H1 (cell line): ENCODE data around the gene IRS1. TPM values are rescaled to one million over a fixed set of nuclear protein-coding genes. Genes with fewer than 3 reads are reported as not detected.

ENCODE experiments used
- CTCF ChIA-PET: fragments of 300-600 bp; sonication (Branson Sonifier 250); formaldehyde crosslinking; loops from one replicate; lab custom pipeline; 2021; ENCODE audit not compliant: partially characterized antibody; lab: Charles Lee
- POLR2A ChIA-PET: fragments of 300-600 bp; sonication (Branson Sonifier 250); formaldehyde crosslinking; loops from one replicate; lab custom pipeline; 2021; ENCODE audit warnings: inconsistent platforms; ENCODE audit not compliant: partially characterized antibody; lab: Charles Lee
- DNase-seq, 2 experiments: peaks; one replicate each; pipeline versions ENCODE4 v3.0.0 to v3.0.0-alpha.2; 2010 to 2022; ENCODE audit warnings: low spot score in 2 of 2, low read depth in 1 of 2, mixed read lengths in 1 of 2
- FAIRE-seq: peaks from 2 replicates; lab custom pipeline; 2011; peaks lifted over from hg19 to GRCh38; lab: Jason Lieb, UNC
- H2AFZ ChIP-seq: 2 replicates; pipeline ENCODE4 v1.8.1; 2012; ENCODE audit warnings: low read length, inconsistent platforms
- H2AK5ac ChIP-seq: 2 replicates; pipeline ENCODE4 v1.6.1; 2013; ENCODE audit warnings: low read depth, low read length
- H2BK120ac ChIP-seq: replicated peaks from 2 replicates; pipeline ENCODE3; 2013; ENCODE audit warnings: low read depth, low read length, inconsistent platforms
- H2BK12ac ChIP-seq: 2 replicates; pipeline ENCODE4 v1.6.1; 2013; ENCODE audit warnings: low read depth, low read length
- H2BK15ac ChIP-seq: 2 replicates; pipeline ENCODE4 v1.6.1; 2013; ENCODE audit warnings: low read length
- H2BK20ac ChIP-seq: 2 replicates; pipeline ENCODE4 v1.6.1; 2013; ENCODE audit warnings: low read length
- H2BK5ac ChIP-seq: 2 replicates; pipeline ENCODE4 v1.6.1; 2013; ENCODE audit warnings: low read depth, low read length
- H3K14ac ChIP-seq: 2 replicates; pipeline ENCODE4 v1.6.1; 2013; ENCODE audit warnings: inconsistent platforms; ENCODE audit not compliant: insufficient read length
- H3K18ac ChIP-seq: 2 replicates; pipeline ENCODE4 v1.6.1; 2013; ENCODE audit warnings: low read length; ENCODE audit errors: extremely low read depth
- H3K23ac ChIP-seq: 2 replicates; pipeline ENCODE4 v1.6.1; 2013; ENCODE audit warnings: inconsistent platforms; ENCODE audit not compliant: insufficient read length
- H3K23me2 ChIP-seq: 2 replicates; pipeline ENCODE4 v1.6.1; 2013; ENCODE audit warnings: low read depth, low read length
- H3K27ac ChIP-seq: 2 replicates; pipeline ENCODE4 v1.6.1; 2011; ENCODE audit warnings: low read depth, low read length, inconsistent platforms
- H3K27me3 ChIP-seq, 4 experiments: replicated peaks in 1 of 4; 1 replicate in 1 of 4; 2 replicates in 3 of 4; pipeline versions ENCODE4 v1.6.1 to v1.8.1; 2011 to 2013; ENCODE audit warnings: low read length in 3 of 4, mild to moderate bottlenecking in 3 of 4, inconsistent platforms in 2 of 4, mixed read lengths in 2 of 4, moderate library complexity in 1 of 4; ENCODE audit not compliant: control insufficient read depth in 3 of 4, insufficient read depth in 3 of 4; ENCODE audit errors: extremely low read depth in 1 of 4
- H3K36me3 ChIP-seq, 4 experiments: 2 replicates each; pipeline versions ENCODE4 v1.6.1 to v1.8.1; 2011 to 2013; ENCODE audit warnings: mild to moderate bottlenecking in 4 of 4, low read length in 3 of 4, moderate library complexity in 2 of 4, control low read depth in 1 of 4, inconsistent platforms in 1 of 4; ENCODE audit not compliant: insufficient read depth in 4 of 4, control insufficient read depth in 2 of 4
- H3K4ac ChIP-seq: replicated peaks from 2 replicates; pipeline ENCODE3; 2013; ENCODE audit warnings: low read length, low read depth, mixed read lengths, inconsistent platforms; ENCODE audit not compliant: insufficient read length
- H3K4me1 ChIP-seq, 4 experiments: replicated peaks in 1 of 4; 1 replicate in 1 of 4; 2 replicates in 3 of 4; pipeline versions ENCODE4 v1.6.1 to v1.8.1; 2011 to 2013; ENCODE audit warnings: low read length in 3 of 4, inconsistent platforms in 2 of 4, mixed read lengths in 1 of 4; ENCODE audit not compliant: insufficient read depth in 4 of 4, control insufficient read depth in 3 of 4
- H3K4me2 ChIP-seq, 2 experiments: 2 replicates each; pipeline versions ENCODE4 v1.6.1 to v1.8.1; 2011 to 2013; ENCODE audit warnings: low read depth in 2 of 2, low read length in 2 of 2, control low read depth in 1 of 2, inconsistent platforms in 1 of 2, mild to moderate bottlenecking in 1 of 2; ENCODE audit not compliant: insufficient read depth in 1 of 2
- H3K4me3 ChIP-seq, 4 experiments: fragments of 200-600, 300-600 bp in 1 of 4; sonication (generic), shearing (Covaris generic), sonication (Bioruptor Twin) in 1 of 4; 2 replicates each; pipeline versions ENCODE4 v1.5.1 to v1.8.1; 2011 to 2016; ENCODE audit warnings: low read length in 4 of 4, low read depth in 3 of 4, control low read depth in 2 of 4, inconsistent platforms in 2 of 4, mild to moderate bottlenecking in 2 of 4, mixed read lengths in 1 of 4, moderate library complexity in 1 of 4; ENCODE audit not compliant: insufficient read depth in 2 of 4; ENCODE audit errors: extremely low read depth in 1 of 4
- H3K56ac ChIP-seq: replicated peaks from 2 replicates; pipeline ENCODE3; 2013; ENCODE audit warnings: low read depth, mild to moderate bottlenecking, mixed read lengths, low read length, inconsistent platforms; ENCODE audit not compliant: insufficient read length
- H3K79me1 ChIP-seq: 2 replicates; pipeline ENCODE4 v1.6.1; 2013; ENCODE audit warnings: low read depth, low read length, control low read depth
- H3K79me2 ChIP-seq, 2 experiments: 2 replicates each; pipeline versions ENCODE4 v1.6.1 to v1.8.1; 2012 to 2013; ENCODE audit warnings: low read length in 2 of 2, mild to moderate bottlenecking in 2 of 2, inconsistent platforms in 1 of 2; ENCODE audit not compliant: insufficient read depth in 2 of 2, control insufficient read depth in 1 of 2
- H3K9ac ChIP-seq, 4 experiments: replicated peaks in 1 of 4; 1 replicate in 1 of 4; 2 replicates in 3 of 4; pipeline versions ENCODE4 v1.6.1 to v1.8.1; 2011 to 2013; ENCODE audit warnings: low read depth in 3 of 4, low read length in 3 of 4, control low read depth in 2 of 4, mild to moderate bottlenecking in 2 of 4, moderate library complexity in 2 of 4, inconsistent platforms in 1 of 4; ENCODE audit errors: extremely low read depth in 1 of 4
- H3K9me3 ChIP-seq, 2 experiments: 2 replicates each; pipeline versions ENCODE4 v1.6.1 to v1.8.1; 2012 to 2013; ENCODE audit warnings: mild to moderate bottlenecking in 2 of 2, moderate library complexity in 2 of 2, control low read depth in 1 of 2, inconsistent platforms in 1 of 2, low read depth in 1 of 2, low read length in 1 of 2, mixed read lengths in 1 of 2; ENCODE audit not compliant: insufficient read depth in 2 of 2
- H4K20me1 ChIP-seq, 2 experiments: replicated peaks in 1 of 2; 2 replicates each; pipeline versions ENCODE3 to v1.8.1; 2011 to 2013; ENCODE audit warnings: inconsistent platforms in 2 of 2, low read length in 2 of 2, mild to moderate bottlenecking in 1 of 2; ENCODE audit not compliant: insufficient read depth in 2 of 2, control insufficient read depth in 1 of 2
- H4K5ac ChIP-seq: 2 replicates; pipeline ENCODE4 v1.6.1; 2013; ENCODE audit warnings: low read length, low read depth, mixed read lengths, inconsistent platforms; ENCODE audit not compliant: insufficient read length
- H4K8ac ChIP-seq: 2 replicates; pipeline ENCODE4 v1.8.0; 2013; ENCODE audit warnings: mild to moderate bottlenecking, moderate library complexity, low read length, inconsistent platforms; ENCODE audit not compliant: insufficient read depth; ENCODE audit errors: extremely low read depth
- H4K91ac ChIP-seq: replicated peaks from 2 replicates; pipeline ENCODE3; 2013; ENCODE audit warnings: low read length, mixed read lengths, inconsistent platforms; ENCODE audit not compliant: insufficient read length
- JUN ChIP-seq: IDR thresholded peaks from 2 replicates; pipeline ENCODE4 v1.6.1; 2011; ENCODE audit warnings: low read depth, mild to moderate bottlenecking, improper control_type of control experiment, low read length
- SIRT6 ChIP-seq: IDR thresholded peaks from one replicate; pipeline ENCODE4 v1.7.1; 2012; ENCODE audit warnings: low read length, inconsistent platforms
- SP1 ChIP-seq: IDR thresholded peaks from 2 replicates; pipeline ENCODE4 v1.6.1; 2011; ENCODE audit warnings: low read depth, low read length
- SP4 ChIP-seq: IDR thresholded peaks from 2 replicates; pipeline ENCODE4 v1.6.1; 2012; ENCODE audit warnings: low read length, inconsistent platforms
- TBP ChIP-seq: IDR thresholded peaks from 2 replicates; pipeline ENCODE4 v1.6.1; 2011; ENCODE audit warnings: low read depth, low read length, improper control_type of control experiment
- WGBS, 2 experiments: shearing (Covaris generic) in 1 of 2; methylation state at CpG; one replicate each; pipeline versions ENCODE4 v1.1.6 to v1.1.7; 2013 to 2015; ENCODE audit warnings: low lambda C conversion rate in 2 of 2, mixed read lengths in 2 of 2, inconsistent platforms in 1 of 2, low coverage in 1 of 2, missing lambda C conversion rate in 1 of 2; ENCODE audit not compliant: insufficient replicate concordance in 2 of 2, insufficient coverage in 1 of 2, insufficient read length in 1 of 2; ENCODE audit errors: extremely low coverage in 1 of 2, missing lambda C conversion rate in 1 of 2; 5-methylcytosine and 5-hydroxymethylcytosine counted together
- polyA plus RNA-seq, 7 experiments: library from polyadenylated mRNA; depleted of rRNA in 3 of 7; stranded (reverse) in 5 of 7; unstranded in 2 of 7; fragments of >200 nt in 5 of 7; fragments of 200-250 nt in 2 of 7; gene quantifications; 1 replicate in 5 of 7; 2 replicates in 1 of 7; 4 replicates in 1 of 7; pipeline versions ENCODE4 v1.2.1 to v1.2.3, GENCODE V29; 2011 to 2013; ENCODE audit warnings: missing spikeins in 2 of 7, mixed read lengths in 2 of 7
- total RNA-seq: library from RNA; stranded (reverse); fragmentation: NEBNext Ultra II Directional; extraction: Animal tissue kit (Norgen Biotek cat#: 25700); gene quantifications from 2 replicates; pipeline ENCODE4 v1.2.1, GENCODE V29; 2021

IRS1 gene
- total and polyA plus RNA-seq, 2 of the 8 experiments (the other 6 are each of a cell fraction or from before 2014, with no cell fraction given): 9.1 to 26.9 TPM

DNA sequence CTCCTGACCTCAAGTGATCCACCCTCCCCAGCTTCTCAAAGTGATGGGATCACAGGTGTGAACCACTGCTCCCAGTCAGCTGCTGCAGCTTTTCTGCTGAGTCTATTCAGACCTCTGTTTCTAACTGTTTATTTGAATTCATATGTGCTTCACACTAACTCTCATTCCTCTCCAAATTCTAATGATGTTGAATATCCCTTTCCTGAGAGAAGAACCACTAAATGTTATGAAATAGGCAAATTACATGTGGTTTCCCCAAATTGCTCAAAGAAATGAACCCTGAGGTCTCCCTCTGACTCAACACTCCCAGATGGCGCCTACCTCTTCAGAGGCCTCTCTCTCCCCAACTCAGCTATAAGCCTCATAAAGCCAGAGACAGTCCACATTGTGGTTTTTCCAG is 98.6 kb downstream of the IRS1 start:
- H3K18ac ChIP-seq: no peak overlapping the region
- no peaks in the 10 kb centered on the region for H3K79me2 ChIP-seq
- H2AFZ ChIP-seq: no peak overlapping the region
- H4K8ac ChIP-seq: no peak overlapping the region
- FAIRE-seq: no peak
- no peaks in the 10 kb centered on the region for H3K9me3 ChIP-seq
- no peaks in the 10 kb centered on the region for H3K27me3 ChIP-seq
- TF ChIP-seq SIRT6 (no peak), SP1 (no peak), TBP (no peak), SP4 (no peak), JUN (no peak)
- TF ChIP-seq, all 59 proteins: peak for 0
- H4K20me1 ChIP-seq: no peaks in the 10 kb centered on the region
- H3K79me1 ChIP-seq: no peaks in the 10 kb centered on the region
- H3K23me2 ChIP-seq: no peaks in the 10 kb centered on the region
- DNase-seq: no peak
- H3K27ac ChIP-seq: no peak overlapping the region
- no peak overlapping the region for H3K23ac ChIP-seq
- H3K4ac ChIP-seq: no peak overlapping the region
- H3K4me2 ChIP-seq: no peak overlapping the region
- H4K5ac ChIP-seq: no peak overlapping the region
- no peaks in the 10 kb centered on the region for H3K36me3 ChIP-seq
- no peak overlapping the region for H3K14ac ChIP-seq
- peaks cover 0 to 5% (median 0%) of the 10 kb centered on the region in 4 experiments; a peak in 1 of 7 replicates for H3K4me1 ChIP-seq
- no peak overlapping the region for H2BK5ac ChIP-seq
- H3K56ac ChIP-seq: no peak overlapping the region
- H2AK5ac ChIP-seq: no peak overlapping the region
- ChIA-PET POLR2A (no interaction called here), CTCF (interaction anchor here (0.6 to 1.3 kb wide), 2 partner anchors 22 to 392 kb away, joined by 3 read pairs; no protein-coding TSS in a partner anchor)
- no peak overlapping the region for H4K91ac ChIP-seq
- no peak overlapping the region for H3K9ac ChIP-seq
- WGBS, 2 experiments: 92% methylated on average over 1 of the region's 1 CpG; no CpG with 5 or more reads in 1 of the 2 experiments
- no peak overlapping the region for H3K4me3 ChIP-seq
- H2BK12ac ChIP-seq: no peak overlapping the region
- no peak overlapping the region for H2BK20ac ChIP-seq
- no peak overlapping the region for H2BK15ac ChIP-seq
- no peak overlapping the region for H2BK120ac ChIP-seq
